H1 (cell line): ENCODE data around the gene TTBK1. TPM values are rescaled to one million over a fixed set of nuclear protein-coding genes. Genes with fewer than 3 reads are reported as not detected.

Source experiments
- CEBPB ChIP-seq: IDR thresholded peaks from 2 replicates; pipeline ENCODE4 v1.6.1; 2012; ENCODE audit warnings: low read depth, low read length
- CHD7 ChIP-seq: fragments of 300-600 bp; sonication (generic); IDR thresholded peaks from 2 replicates; pipeline ENCODE4 v1.7.1; 2012; ENCODE audit warnings: low read length, moderate library complexity, mild to moderate bottlenecking, inconsistent platforms; ENCODE audit not compliant: insufficient replicate concordance
- KDM4A ChIP-seq: IDR thresholded peaks from one replicate; pipeline ENCODE4 v1.7.1; 2012; ENCODE audit warnings: low read depth, mild to moderate bottlenecking, moderate library complexity, low read length, inconsistent platforms; ENCODE audit not compliant: severe bottlenecking
- KDM5A ChIP-seq: fragments of 200-600 bp; IDR thresholded peaks from 2 replicates; pipeline ENCODE4 v1.7.1; 2012; ENCODE audit warnings: mild to moderate bottlenecking, low read length, inconsistent platforms, mixed read lengths
- TAF1 ChIP-seq: IDR thresholded peaks from 2 replicates; pipeline ENCODE4 v1.6.1; 2011; ENCODE audit warnings: mild to moderate bottlenecking, low read depth, low read length
- polyA plus RNA-seq, 7 experiments: library from polyadenylated mRNA; depleted of rRNA in 3 of 7; stranded (reverse) in 5 of 7; unstranded in 2 of 7; fragments of >200 nt in 5 of 7; fragments of 200-250 nt in 2 of 7; gene quantifications; 1 replicate in 5 of 7; 2 replicates in 1 of 7; 4 replicates in 1 of 7; pipeline versions ENCODE4 v1.2.1 to v1.2.3, GENCODE V29; 2011 to 2013; ENCODE audit warnings: missing spikeins in 2 of 7, mixed read lengths in 2 of 7
- total RNA-seq: library from RNA; stranded (reverse); fragmentation: NEBNext Ultra II Directional; extraction: Animal tissue kit (Norgen Biotek cat#: 25700); gene quantifications from 2 replicates; pipeline ENCODE4 v1.2.1, GENCODE V29; 2021

Gene TTBK1
- total and polyA plus RNA-seq, 2 of the 8 experiments (the other 6 are each of a cell fraction or from before 2014, with no cell fraction given): 0.53 to 1.6 TPM

DNA sequence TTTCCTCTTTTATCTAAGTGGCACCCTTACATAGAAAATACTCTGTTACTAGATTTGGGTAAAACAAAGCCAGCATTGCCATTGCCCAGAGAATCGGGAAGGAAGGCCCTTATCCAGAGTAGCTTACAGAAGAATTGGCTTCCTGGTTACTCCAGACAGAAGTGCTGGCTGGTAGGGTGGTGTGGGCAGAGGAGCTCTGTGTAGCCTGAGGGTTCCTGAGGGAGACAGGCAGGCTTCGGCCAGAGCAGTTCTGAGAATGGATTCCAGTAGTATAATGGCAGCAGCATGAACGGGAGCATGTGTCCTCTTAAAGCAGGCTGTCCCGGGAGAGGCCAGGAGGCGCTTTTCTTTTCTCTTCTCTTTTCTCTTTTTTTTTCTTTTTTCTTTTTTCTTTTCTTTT lies 49.4 kb upstream of the TTBK1 start (continued):
- TF ChIP-seq CHD7: no peak
- TF ChIP-seq KDM4A: no peak
- TF ChIP-seq CEBPB: no peak
- TF ChIP-seq TAF1: no peak
- TF ChIP-seq KDM5A: no peak
